ENCODE measurements around the gene EFNB1.

EFNB1 gene

DNA sequence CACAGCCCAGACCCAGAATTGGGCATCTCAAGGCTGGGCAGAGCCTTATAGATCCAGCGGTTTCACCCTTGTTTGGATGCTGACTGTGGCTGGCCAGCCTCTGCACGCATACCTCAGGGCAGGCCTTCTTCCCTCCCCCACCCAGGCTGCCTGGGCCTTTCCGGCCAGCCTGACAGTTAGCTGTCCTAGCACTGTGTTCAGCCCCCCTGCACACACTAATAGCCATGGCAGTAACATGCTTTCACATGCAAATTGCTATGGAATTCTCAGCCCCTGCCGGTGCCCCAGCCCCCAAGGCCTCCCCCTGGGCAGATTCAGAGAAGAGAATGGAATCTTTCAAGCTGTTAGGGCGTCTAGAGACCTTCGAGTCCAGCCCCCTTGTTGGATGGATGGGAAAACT, 17.7 kb downstream of the EFNB1 start:
- CTCF ChIA-PET: no interaction called here
- POLR2A ChIA-PET: interaction anchor here (1.2 kb wide), 1 partner anchor 17 kb away, joined by 3 read pairs; no protein-coding TSS in a partner anchor
- H3K4me3 ChIP-seq (ENCODE audit: low read depth, low read length): no peak overlapping the region
- DNase-seq (ENCODE audit: low read depth, low spot score): no peak
- TF ChIP-seq CTCF (IDR thresholded peaks at IDR 0.05; ENCODE audit: insufficient read depth, low read length, missing control alignments): no peak

- TF ChIP-seq CTCF (IDR thresholded peaks at IDR 0.05; ENCODE audit: insufficient read depth, low read length, missing control alignments): no peak
Measured at GRCh38 chrX:68847172-68847571, 18.4 kb downstream of the EFNB1 start.

GRCh38 chrX:68848189-68848940, 19.5 kb downstream of the EFNB1 start:
- no peak overlapping the region for H3K4me3 ChIP-seq (ENCODE audit: low read depth, low read length)
- ChIA-PET POLR2A (no interaction called here), CTCF (no interaction called here)
- no peak for DNase-seq (ENCODE audit: low read depth, low spot score)
- no peak for TF ChIP-seq CTCF (IDR thresholded peaks at IDR 0.05; ENCODE audit: insufficient read depth, low read length, missing control alignments)

More at GRCh38 chrX:68847172-68847571, 18.4 kb downstream of the EFNB1 start:
- no peak for DNase-seq (ENCODE audit: low read depth, low spot score)
- H3K4me3 ChIP-seq (ENCODE audit: low read depth, low read length): no peak overlapping the region
- ChIA-PET CTCF (no interaction called here), POLR2A (interaction anchor here (1.2 kb wide), 1 partner anchor 18 kb away, joined by 3 read pairs; no protein-coding TSS in a partner anchor)

DNA sequence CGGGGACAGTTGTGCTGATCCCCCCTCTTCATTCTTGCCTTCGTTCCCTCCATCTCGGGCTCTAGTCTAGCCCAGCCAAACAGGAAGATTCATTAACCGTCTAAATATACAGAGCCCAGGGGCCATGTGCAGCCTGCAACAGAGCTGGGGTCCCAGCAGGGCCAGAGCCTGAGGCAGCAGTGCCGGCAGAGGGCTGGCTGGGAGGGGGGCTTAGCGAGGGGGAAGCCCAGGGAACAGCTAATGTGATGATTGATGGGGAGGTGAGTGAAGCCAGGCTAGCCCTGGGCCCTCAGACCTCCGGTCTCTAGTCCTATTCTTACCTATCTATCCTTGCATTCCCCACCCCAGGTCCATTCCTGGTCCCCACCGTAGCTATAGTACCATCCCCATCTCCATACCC, 22.3 kb downstream of the EFNB1 start:
- POLR2A ChIA-PET: no interaction called here

DNA sequence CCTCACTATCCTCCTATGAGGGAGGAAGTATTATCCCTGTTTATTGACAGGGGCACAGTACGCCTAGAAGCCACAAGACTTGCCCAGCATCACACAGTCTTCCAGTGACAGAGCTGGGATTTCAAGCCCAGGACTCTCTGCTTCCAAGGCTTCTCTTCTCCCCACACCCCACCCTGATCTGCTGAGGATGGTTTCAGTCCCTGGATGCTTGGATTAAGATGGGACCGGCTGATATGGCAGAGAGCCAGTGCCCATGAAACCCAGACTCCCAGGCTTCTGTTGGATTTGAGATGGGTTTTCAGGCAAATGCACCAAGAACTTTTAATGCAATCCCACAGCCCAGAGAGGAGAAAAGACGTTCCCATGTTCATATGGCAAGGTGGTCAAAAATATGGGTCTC, 23.2 kb downstream of the EFNB1 start:
- no peak for TF ChIP-seq CTCF (IDR thresholded peaks at IDR 0.05; ENCODE audit: insufficient read depth, low read length, missing control alignments)
- no peak for DNase-seq (ENCODE audit: low read depth, low spot score)
- ChIA-PET CTCF (no interaction called here), POLR2A (no interaction called here)
- no peak overlapping the region for H3K4me3 ChIP-seq (ENCODE audit: low read depth, low read length)

More for the DNA sequence above, 22.3 kb downstream of the EFNB1 start:
- DNase-seq (ENCODE audit: low read depth, low spot score): no peak
- no peak for TF ChIP-seq CTCF (IDR thresholded peaks at IDR 0.05; ENCODE audit: insufficient read depth, low read length, missing control alignments)
- no peak overlapping the region for H3K4me3 ChIP-seq (ENCODE audit: low read depth, low read length)
- CTCF ChIA-PET: no interaction called here

- no peak for TF ChIP-seq CTCF (IDR thresholded peaks at IDR 0.05; ENCODE audit: insufficient read depth, low read length, missing control alignments)
- H3K4me3 ChIP-seq (ENCODE audit: low read depth, low read length): no peak overlapping the region
- DNase-seq (ENCODE audit: low read depth, low spot score): no peak
- POLR2A ChIA-PET: no interaction called here
- CTCF ChIA-PET: no interaction called here
Measured at GRCh38 chrX:68853665-68854251, 24.9 kb downstream of the EFNB1 start.
